Ovary (tissue), 3 donors: ENCODE measurements around the gene PBRM1.

Source experiments
- POLR2A ChIP-seq: fragments of 450-650 bp; IDR thresholded peaks from one replicate; pipeline ENCODE4 v1.6.1; 2017; ENCODE audit warnings: antibody characterized with exemption, mild to moderate bottlenecking, moderate library complexity
- TF ChIP-seq, protein P1 (sequence below), 3 donors: fragments of 450-650 bp in 2 of 3; fragments of 200-600 bp in 1 of 3; IDR thresholded peaks; one replicate each; pipeline versions ENCODE4 v1.5.1 to v1.8.0; 2016 to 2022; ENCODE audit warnings: antibody characterized with exemption in 3 of 3, mild to moderate bottlenecking in 1 of 3
- donor health status: DM: no; HTN: no; CAD: no.

- TF ChIP-seq, protein P1, sequence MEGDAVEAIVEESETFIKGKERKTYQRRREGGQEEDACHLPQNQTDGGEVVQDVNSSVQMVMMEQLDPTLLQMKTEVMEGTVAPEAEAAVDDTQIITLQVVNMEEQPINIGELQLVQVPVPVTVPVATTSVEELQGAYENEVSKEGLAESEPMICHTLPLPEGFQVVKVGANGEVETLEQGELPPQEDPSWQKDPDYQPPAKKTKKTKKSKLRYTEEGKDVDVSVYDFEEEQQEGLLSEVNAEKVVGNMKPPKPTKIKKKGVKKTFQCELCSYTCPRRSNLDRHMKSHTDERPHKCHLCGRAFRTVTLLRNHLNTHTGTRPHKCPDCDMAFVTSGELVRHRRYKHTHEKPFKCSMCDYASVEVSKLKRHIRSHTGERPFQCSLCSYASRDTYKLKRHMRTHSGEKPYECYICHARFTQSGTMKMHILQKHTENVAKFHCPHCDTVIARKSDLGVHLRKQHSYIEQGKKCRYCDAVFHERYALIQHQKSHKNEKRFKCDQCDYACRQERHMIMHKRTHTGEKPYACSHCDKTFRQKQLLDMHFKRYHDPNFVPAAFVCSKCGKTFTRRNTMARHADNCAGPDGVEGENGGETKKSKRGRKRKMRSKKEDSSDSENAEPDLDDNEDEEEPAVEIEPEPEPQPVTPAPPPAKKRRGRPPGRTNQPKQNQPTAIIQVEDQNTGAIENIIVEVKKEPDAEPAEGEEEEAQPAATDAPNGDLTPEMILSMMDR (IDR thresholded peaks at IDR 0.05) = no peak
- TF ChIP-seq POLR2A = no peak
These were observed 92.6 kb downstream of the PBRM1 start for GRCh38 chr3:52593103-52593502.
